NT2/D1 (cell line): ENCODE data around the gene KLHL7.
"Not testable (repeated sequence)": the region's sequence is repeated elsewhere in the genome, so short reads cannot be mapped to it uniquely, and the experiment has no call there.

Experiments used
- DNase-seq: peaks from one replicate; pipeline ENCODE4 v3.0.0-alpha.2; 2011; ENCODE audit warnings: low read depth, low spot score
- H3K27me3 ChIP-seq: 2 replicates; pipeline ENCODE4 v1.6.0; 2011; ENCODE audit warnings: mild to moderate bottlenecking; ENCODE audit not compliant: insufficient read length, insufficient read depth
- H3K36me3 ChIP-seq: 2 replicates; pipeline ENCODE4 v1.6.1; 2011; ENCODE audit warnings: mild to moderate bottlenecking, low read length, mixed read lengths; ENCODE audit not compliant: insufficient read depth, insufficient read length
- H3K4me1 ChIP-seq: 2 replicates; pipeline ENCODE4 v1.5.1; 2011; ENCODE audit not compliant: insufficient read depth, insufficient read length
- H3K4me3 ChIP-seq: 2 replicates; pipeline ENCODE4 v1.5.1; 2011; ENCODE audit warnings: low read depth; ENCODE audit not compliant: insufficient read length
- H3K9ac ChIP-seq: 2 replicates; pipeline ENCODE4 v1.6.0; 2011; ENCODE audit warnings: low read depth; ENCODE audit not compliant: insufficient read length
- H3K9me3 ChIP-seq: 2 replicates; pipeline ENCODE4 v1.5.1; 2011; ENCODE audit warnings: mild to moderate bottlenecking, low read length; ENCODE audit not compliant: insufficient read depth
- SUZ12 ChIP-seq: IDR thresholded peaks from 2 replicates; pipeline ENCODE4 v1.6.1; 2011; ENCODE audit not compliant: insufficient read length, insufficient read depth; ENCODE audit errors: extremely low read depth
- YY1 ChIP-seq: IDR thresholded peaks from 2 replicates; pipeline ENCODE4 v1.6.1; 2011; ENCODE audit not compliant: insufficient read length, insufficient read depth
- ZNF274 ChIP-seq: IDR thresholded peaks from 2 replicates; pipeline ENCODE4 v1.6.1; 2011; ENCODE audit warnings: mild to moderate bottlenecking, low read depth, low read length

The KLHL7 gene

GRCh38 chr7:23123007-23123406, 17.4 kb downstream of the KLHL7 start:
- Histone ChIP-seq H3K4me3 (no peak overlapping the region), H3K9me3 (no peaks in the 10 kb centered on the region), H3K9ac (no peak overlapping the region), H3K4me1 (no peaks in the 10 kb centered on the region), H3K36me3 (peaks cover 41% of the 10 kb centered on the region), H3K27me3 (no peaks in the 10 kb centered on the region)
- TF ChIP-seq ZNF274 (no peak), YY1 (no peak), SUZ12 (no peak)
- DNase-seq: no peak

DNA sequence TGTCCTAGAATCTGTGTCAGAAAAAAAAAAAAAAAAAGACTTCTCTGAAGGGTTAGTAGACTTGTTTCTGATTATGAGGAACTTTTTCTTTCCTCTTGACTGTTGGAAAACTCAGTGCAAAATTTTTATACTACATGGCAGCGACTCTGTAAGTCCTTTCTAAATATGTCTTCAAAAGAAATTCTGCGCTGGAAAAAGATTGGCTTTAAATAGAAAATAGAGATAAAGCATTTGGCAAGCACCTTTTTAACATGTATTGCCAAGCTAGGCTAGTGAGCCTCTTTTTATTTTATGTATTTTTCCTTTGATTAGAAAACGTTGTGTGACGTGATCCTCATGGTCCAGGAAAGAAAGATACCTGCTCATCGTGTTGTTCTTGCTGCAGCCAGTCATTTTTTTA, 17.9 kb downstream of the KLHL7 start:
- Histone ChIP-seq H3K4me1 (no peaks in the 10 kb centered on the region), H3K27me3 (no peaks in the 10 kb centered on the region), H3K4me3 (no peak overlapping the region), H3K9ac (no peak overlapping the region), H3K36me3 (peaks cover 39% of the 10 kb centered on the region), H3K9me3 (no peaks in the 10 kb centered on the region)
- TF ChIP-seq YY1 (no peak), SUZ12 (no peak), ZNF274 (no peak)
- DNase-seq: no peak

GRCh38 chr7:23129036-23129435, 23.5 kb downstream of the KLHL7 start:
- no peak for DNase-seq
- Histone ChIP-seq H3K4me1 (no peaks in the 10 kb centered on the region), H3K36me3 (peaks cover 40% of the 10 kb centered on the region), H3K4me3 (no peak overlapping the region), H3K9me3 (0 out of 2 replicates have a peak, but pooled peaks cover 5% of the 10 kb centered on the region), H3K9ac (no peak overlapping the region), H3K27me3 (no peaks in the 10 kb centered on the region)
- no peak for TF ChIP-seq YY1
- TF ChIP-seq SUZ12: no peak
- TF ChIP-seq ZNF274: no peak

GRCh38 chr7:23131799-23132198, 26.2 kb downstream of the KLHL7 start:
- not testable (repeated sequence) for H3K27me3 ChIP-seq, DNase-seq, H3K4me3 ChIP-seq, H3K4me1 ChIP-seq, H3K9me3 ChIP-seq, H3K9ac ChIP-seq
- H3K36me3 ChIP-seq: peaks cover 21% of the 10 kb centered on the region

DNA sequence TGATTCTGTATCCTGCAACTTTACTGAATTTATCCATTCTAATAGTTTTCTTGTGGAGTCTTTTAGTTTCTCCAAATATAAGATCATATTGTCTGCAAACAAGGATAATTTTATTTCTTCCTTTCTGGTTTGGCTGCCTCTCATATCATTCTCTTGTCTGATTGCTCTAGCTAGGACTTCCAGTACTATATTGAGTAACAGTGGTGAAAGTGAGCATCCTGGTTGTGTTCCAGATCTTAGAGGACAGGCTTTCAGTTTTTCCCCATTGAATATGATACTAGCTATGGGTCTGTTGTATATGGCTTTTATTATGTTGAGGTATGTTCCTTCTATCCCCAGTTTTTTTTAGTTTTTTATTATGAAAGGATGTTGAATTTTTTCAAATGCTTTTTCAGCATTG, 28.2 kb downstream of the KLHL7 start:
- Histone ChIP-seq H3K4me3 (no peak overlapping the region), H3K4me1 (no peaks in the 10 kb centered on the region), H3K36me3 (peaks cover 6% of the 10 kb centered on the region), H3K9me3 (0 out of 2 replicates have a peak, but pooled peaks cover 5% of the 10 kb centered on the region), H3K27me3 (no peaks in the 10 kb centered on the region), H3K9ac (no peak overlapping the region)
- no peak for TF ChIP-seq YY1
- TF ChIP-seq SUZ12: no peak
- TF ChIP-seq ZNF274: no peak
- no peak for DNase-seq

GRCh38 chr7:23135755-23136154, 30.2 kb downstream of the KLHL7 start:
- Histone ChIP-seq H3K9ac (no peak overlapping the region), H3K36me3 (peaks cover under 1% of the 10 kb centered on the region), H3K9me3 (0 out of 2 replicates have a peak, but pooled peaks cover 5% of the 10 kb centered on the region), H3K4me3 (no peak overlapping the region), H3K4me1 (no peaks in the 10 kb centered on the region), H3K27me3 (no peaks in the 10 kb centered on the region)
- DNase-seq: no peak
- TF ChIP-seq SUZ12 (no peak), YY1 (no peak), ZNF274 (no peak)

DNA sequence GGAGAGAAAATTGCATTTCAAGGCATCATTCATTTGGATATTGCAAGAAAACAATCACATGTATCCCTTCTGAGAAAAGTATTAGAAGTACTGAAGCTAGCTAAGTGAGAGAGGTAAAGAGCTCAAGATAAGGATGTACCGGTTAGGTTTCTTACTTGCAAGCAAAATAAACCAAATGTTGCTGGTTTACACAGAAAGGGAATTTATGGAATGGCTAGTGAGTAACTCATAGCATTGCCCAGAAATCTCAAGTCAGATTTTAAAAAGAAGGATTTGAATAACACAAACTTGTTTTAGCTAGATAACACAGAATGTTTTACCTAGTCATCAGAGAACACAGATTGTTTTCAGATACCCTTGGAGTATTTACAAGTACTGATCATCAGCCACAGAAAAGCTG, 30.6 kb downstream of the KLHL7 start:
- DNase-seq: no peak
- no peaks in the 10 kb centered on the region for H3K27me3 ChIP-seq
- no peak overlapping the region for H3K4me3 ChIP-seq
- TF ChIP-seq SUZ12 (no peak), YY1 (no peak), ZNF274 (no peak)
- 0 out of 2 replicates have a peak, but pooled peaks cover 5% of the 10 kb centered on the region for H3K9me3 ChIP-seq
- H3K9ac ChIP-seq: no peak overlapping the region
- H3K4me1 ChIP-seq: no peaks in the 10 kb centered on the region
- peaks cover 5% of the 10 kb centered on the region for H3K36me3 ChIP-seq

- no peak for TF ChIP-seq ZNF274
- no peak for TF ChIP-seq SUZ12
- TF ChIP-seq YY1: no peak
- no peaks in the 10 kb centered on the region for H3K9me3 ChIP-seq
- no peak for DNase-seq
- no peaks in the 10 kb centered on the region for H3K4me1 ChIP-seq
- peaks cover 25% of the 10 kb centered on the region for H3K36me3 ChIP-seq
- no peak overlapping the region for H3K9ac ChIP-seq
- H3K27me3 ChIP-seq: no peaks in the 10 kb centered on the region
- no peak overlapping the region for H3K4me3 ChIP-seq
Measured at GRCh38 chr7:23157679-23158078, 52.1 kb downstream of the KLHL7 start.
